Measurements from ENCODE around the gene MYO6.

GRCh38 chr6:75751443-75751842 lies 2.4 kb downstream of the MYO6 start:
- TF ChIP-seq CTCF (IDR thresholded peaks at IDR 0.05), result no peak
- no peak for TF ChIP-seq POLR2A (IDR thresholded peaks at IDR 0.05)

Measured in right lobe of liver (tissue), 4 donors.